Glutamatergic neuron (in vitro differentiated cells): Measurements from ENCODE around the gene CDHR2. TPM values are rescaled to one million over a fixed set of nuclear protein-coding genes. Genes with fewer than 3 reads are reported as not detected.

Experiments used
- DNase-seq: peaks from one replicate; pipeline ENCODE4 v3.0.0; 2022
- H3K27ac Mint-ChIP-seq: one replicate; pipeline ENCODE4 v1.8.0; 2020; ENCODE audit warnings: mild to moderate bottlenecking, mixed read lengths, inconsistent platforms; ENCODE audit not compliant: unreplicated experiment
- H3K27me3 Mint-ChIP-seq: one replicate; pipeline ENCODE4 v1.8.0; 2020; ENCODE audit warnings: mild to moderate bottlenecking, moderate library complexity, mixed read lengths, inconsistent platforms; ENCODE audit not compliant: unreplicated experiment
- H3K36me3 Mint-ChIP-seq: one replicate; pipeline ENCODE4 v1.8.0; 2020; ENCODE audit warnings: mild to moderate bottlenecking, mixed read lengths, inconsistent platforms; ENCODE audit not compliant: unreplicated experiment
- H3K4me1 Mint-ChIP-seq: one replicate; pipeline ENCODE4 v1.8.0; 2020; ENCODE audit warnings: mild to moderate bottlenecking, low read depth, mixed read lengths, inconsistent platforms; ENCODE audit not compliant: unreplicated experiment
- H3K4me3 Mint-ChIP-seq: one replicate; pipeline ENCODE4 v1.8.0; 2020; ENCODE audit warnings: mild to moderate bottlenecking, mixed read lengths, inconsistent platforms; ENCODE audit not compliant: unreplicated experiment
- H3K9me3 Mint-ChIP-seq: one replicate; pipeline ENCODE4 v1.8.0; 2020; ENCODE audit warnings: mild to moderate bottlenecking, moderate library complexity, mixed read lengths, inconsistent platforms; ENCODE audit not compliant: unreplicated experiment
- CTCF ChIP-seq: fragments of 200-600 bp; sonication (generic); IDR thresholded peaks from one replicate; pipeline ENCODE4 v1.5.0; 2021; ENCODE audit not compliant: partially characterized antibody, unreplicated experiment
- microRNA-seq: library from miRNA; unstranded; fragments of <30 nt; microRNA quantifications from one replicate; pipeline ENCODE4, GENCODE V29; 2020; ENCODE audit not compliant: unreplicated experiment
- total RNA-seq: library from RNA; stranded (reverse); fragmentation: NEBNext Ultra II Directional; extraction: Animal tissue kit (Norgen Biotek cat#: 25700); gene quantifications from one replicate; pipeline ENCODE4 v1.2.1, GENCODE V29; 2021; ENCODE audit not compliant: unreplicated experiment

Gene CDHR2
- total RNA-seq, 1 donor from 2014 or later: 0.29 TPM

GRCh38 chr5:176644294-176644693, 95.2 kb downstream of the CDHR2 start:
- TF ChIP-seq CTCF: no peak

GRCh38 chr5:176644878-176645670, 95.9 kb downstream of the CDHR2 start:
- H3K4me1 Mint-ChIP-seq: peaks cover 24% of the 10 kb centered on the region
- H3K27me3 Mint-ChIP-seq: peaks cover 15% of the 10 kb centered on the region
- H3K36me3 Mint-ChIP-seq: no peaks in the 10 kb centered on the region
- peaks cover 2% of the 10 kb centered on the region for H3K9me3 Mint-ChIP-seq
- no peak for DNase-seq
- H3K27ac Mint-ChIP-seq: peak overlapping the region; percentile 29
- no peak for TF ChIP-seq CTCF
- H3K4me3 Mint-ChIP-seq: no peak overlapping the region

More at GRCh38 chr5:176644294-176644693, 95.2 kb downstream of the CDHR2 start:
- Mint-ChIP-seq H3K36me3 (no peaks in the 10 kb centered on the region), H3K9me3 (peaks cover 2% of the 10 kb centered on the region), H3K27ac (peak overlapping the region; percentile 29), H3K27me3 (peaks cover 15% of the 10 kb centered on the region), H3K4me1 (peaks cover 24% of the 10 kb centered on the region), H3K4me3 (no peak overlapping the region)
- no peak for DNase-seq

Small RNAs within 50 kb of the gene (microRNA-seq; reads per million reads assigned to microRNA genes)
- not detected for gene MIR4281

Other genes with a start within 250 kb of the CDHR2 start
- gene KIAA1191, start 187.6 kb upstream of the CDHR2 start, total RNA-seq: 203 TPM
- gene ARL10, start 183.9 kb upstream of the CDHR2 start, total RNA-seq: 34.7 TPM
- 18.6 TPM for gene NOP16, start 160.7 kb upstream of the CDHR2 start, total RNA-seq
- gene HIGD2A, start 160.6 kb upstream of the CDHR2 start, total RNA-seq: 103 TPM
- gene CLTB, start 132.8 kb upstream of the CDHR2 start, total RNA-seq: 83.8 TPM
- gene FAF2, start 101.0 kb upstream of the CDHR2 start, total RNA-seq: 52.9 TPM
- 322 TPM for gene RNF44, start 11.9 kb upstream of the CDHR2 start, total RNA-seq
- gene GPRIN1, start 60.8 kb downstream of the CDHR2 start, total RNA-seq: 72.3 TPM
- 3.7 TPM for gene SNCB, start 81.2 kb downstream of the CDHR2 start, total RNA-seq
- not detected for gene EIF4E1B, start 81.3 kb downstream of the CDHR2 start, total RNA-seq
- 97.2 TPM for gene TSPAN17, start 98.1 kb downstream of the CDHR2 start, total RNA-seq